Gastroesophageal sphincter (tissue), 3 donors: ENCODE measurements around the gene CCDC92B.

ENCODE experiments used
- CTCF ChIP-seq, 4 experiments: fragments of 200-600 bp in 2 of 4; fragments of 450-650 bp in 2 of 4; sonication (generic) in 1 of 4; IDR thresholded peaks; one replicate each; pipeline ENCODE4 v1.5.1; 2017 to 2019; ENCODE audit warnings: antibody characterized with exemption in 4 of 4, mild to moderate bottlenecking in 2 of 4, moderate library complexity in 2 of 4
- POLR2A ChIP-seq, 2 donors: fragments of 450-650 bp; IDR thresholded peaks; one replicate each; pipeline ENCODE4 v1.6.1; 2017; ENCODE audit warnings: antibody characterized with exemption in 2 of 2, mild to moderate bottlenecking in 2 of 2, moderate library complexity in 1 of 2

GRCh38 chr17:2687074-2687418 is 62.4 kb downstream of the CCDC92B start:
- no peak for TF ChIP-seq POLR2A (IDR thresholded peaks at IDR 0.05)
- no peak for TF ChIP-seq CTCF (IDR thresholded peaks at IDR 0.05)
